Gastroesophageal sphincter (tissue), 3 donors: ENCODE measurements around the gene SFI1.

ENCODE experiments used
- EP300 ChIP-seq: sonication (generic); formaldehyde crosslinking; IDR thresholded peaks from one replicate; pipeline ENCODE4 v1.6.1; 2017; ENCODE audit warnings: antibody characterized with exemption, mild to moderate bottlenecking
- POLR2A ChIP-seq, 2 donors: fragments of 450-650 bp; IDR thresholded peaks; one replicate each; pipeline ENCODE4 v1.6.1; 2017; ENCODE audit warnings: antibody characterized with exemption in 2 of 2, mild to moderate bottlenecking in 2 of 2, moderate library complexity in 1 of 2
- POLR2AphosphoS5 ChIP-seq: sonication (generic); formaldehyde crosslinking; IDR thresholded peaks from one replicate; pipeline ENCODE4 v1.6.1; 2017; ENCODE audit warnings: antibody characterized with exemption
- TF ChIP-seq, protein P1 (sequence below), 4 experiments: fragments of 200-600 bp in 2 of 4; fragments of 450-650 bp in 2 of 4; sonication (generic) in 1 of 4; IDR thresholded peaks; one replicate each; pipeline ENCODE4 v1.5.1; 2017 to 2019; ENCODE audit warnings: antibody characterized with exemption in 4 of 4, mild to moderate bottlenecking in 2 of 4, moderate library complexity in 2 of 4

DNA sequence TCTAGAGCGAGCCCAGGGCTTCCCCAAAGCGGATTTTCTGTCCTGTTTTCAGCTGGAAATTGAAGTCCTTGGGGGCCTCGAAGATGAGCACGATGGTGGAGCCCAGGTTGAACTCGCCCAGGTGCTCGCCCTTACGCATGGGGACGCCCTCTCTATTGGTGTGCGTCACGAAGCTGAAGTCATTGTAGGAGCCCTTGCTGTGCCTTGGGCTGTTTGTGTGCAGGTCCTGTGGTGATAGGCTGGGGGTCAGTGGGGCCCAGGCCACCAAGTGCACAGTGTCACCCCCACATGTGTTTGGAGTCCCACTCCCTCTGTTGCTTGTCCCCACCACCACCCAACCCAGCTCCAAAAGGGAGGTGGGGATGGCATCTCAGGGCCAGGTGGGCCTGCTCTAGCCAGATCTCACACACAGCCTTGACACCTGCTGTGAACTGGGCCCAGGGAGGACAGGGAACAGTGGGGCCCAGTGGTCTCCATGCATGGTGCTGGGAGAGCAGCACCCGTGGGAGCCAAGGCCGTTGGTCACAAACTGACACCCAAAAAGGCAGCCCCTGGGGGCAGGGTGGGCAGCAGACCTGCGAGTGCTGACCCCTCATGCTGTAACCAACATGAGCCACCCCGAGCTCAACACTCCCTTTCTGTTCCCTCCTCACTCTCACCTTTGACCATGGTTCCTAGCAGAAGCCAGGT is 123.4 kb downstream of the SFI1 start:
- TF ChIP-seq, protein P1, sequence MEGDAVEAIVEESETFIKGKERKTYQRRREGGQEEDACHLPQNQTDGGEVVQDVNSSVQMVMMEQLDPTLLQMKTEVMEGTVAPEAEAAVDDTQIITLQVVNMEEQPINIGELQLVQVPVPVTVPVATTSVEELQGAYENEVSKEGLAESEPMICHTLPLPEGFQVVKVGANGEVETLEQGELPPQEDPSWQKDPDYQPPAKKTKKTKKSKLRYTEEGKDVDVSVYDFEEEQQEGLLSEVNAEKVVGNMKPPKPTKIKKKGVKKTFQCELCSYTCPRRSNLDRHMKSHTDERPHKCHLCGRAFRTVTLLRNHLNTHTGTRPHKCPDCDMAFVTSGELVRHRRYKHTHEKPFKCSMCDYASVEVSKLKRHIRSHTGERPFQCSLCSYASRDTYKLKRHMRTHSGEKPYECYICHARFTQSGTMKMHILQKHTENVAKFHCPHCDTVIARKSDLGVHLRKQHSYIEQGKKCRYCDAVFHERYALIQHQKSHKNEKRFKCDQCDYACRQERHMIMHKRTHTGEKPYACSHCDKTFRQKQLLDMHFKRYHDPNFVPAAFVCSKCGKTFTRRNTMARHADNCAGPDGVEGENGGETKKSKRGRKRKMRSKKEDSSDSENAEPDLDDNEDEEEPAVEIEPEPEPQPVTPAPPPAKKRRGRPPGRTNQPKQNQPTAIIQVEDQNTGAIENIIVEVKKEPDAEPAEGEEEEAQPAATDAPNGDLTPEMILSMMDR (IDR thresholded peaks at IDR 0.05), result no peak
- no peak for TF ChIP-seq POLR2A (IDR thresholded peaks at IDR 0.05)
- TF ChIP-seq EP300, result no peak
- no peak for TF ChIP-seq POLR2AphosphoS5
